Fibroblast of skin of scalp (primary cell): ENCODE results near the gene PEAK1.
"Not testable (repeated sequence)": the region's sequence is repeated elsewhere in the genome, so short reads cannot be mapped to it uniquely, and the experiment has no call there.

Experiments used
- DNase-seq: peaks from one replicate; pipeline ENCODE4 v3.0.0-alpha.2; 2013

PEAK1 gene

GRCh38 chr15:77225088-77225487 is 194.8 kb downstream of the PEAK1 start:
- DNase-seq: no peak

- no peak for DNase-seq
Measured at GRCh38 chr15:77224352-77224751, 195.6 kb downstream of the PEAK1 start.

GRCh38 chr15:77221708-77222107 is 198.2 kb downstream of the PEAK1 start:
- no peak for DNase-seq

GRCh38 chr15:77221174-77221573 is 198.7 kb downstream of the PEAK1 start:
- DNase-seq: no peak

DNA sequence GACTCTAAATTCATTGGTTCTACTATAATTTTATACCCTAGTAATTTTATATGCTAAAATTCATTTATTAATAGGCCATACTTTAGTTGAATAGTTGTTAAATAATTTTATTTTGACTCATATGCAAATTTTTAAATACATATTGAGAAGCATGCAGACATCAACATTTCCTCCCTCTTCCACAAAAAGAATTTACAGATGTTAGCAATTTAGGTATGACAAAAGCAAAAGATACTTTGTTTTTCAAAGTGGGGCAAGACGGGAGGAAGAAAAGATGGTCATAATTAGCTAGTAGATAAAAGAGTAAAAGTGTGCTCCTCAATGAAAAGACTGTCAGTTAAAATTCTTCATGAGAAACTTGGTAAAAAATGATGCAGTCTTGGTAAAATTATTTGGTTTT is 200.1 kb downstream of the PEAK1 start:
- DNase-seq: peak; percentile 53

DNA sequence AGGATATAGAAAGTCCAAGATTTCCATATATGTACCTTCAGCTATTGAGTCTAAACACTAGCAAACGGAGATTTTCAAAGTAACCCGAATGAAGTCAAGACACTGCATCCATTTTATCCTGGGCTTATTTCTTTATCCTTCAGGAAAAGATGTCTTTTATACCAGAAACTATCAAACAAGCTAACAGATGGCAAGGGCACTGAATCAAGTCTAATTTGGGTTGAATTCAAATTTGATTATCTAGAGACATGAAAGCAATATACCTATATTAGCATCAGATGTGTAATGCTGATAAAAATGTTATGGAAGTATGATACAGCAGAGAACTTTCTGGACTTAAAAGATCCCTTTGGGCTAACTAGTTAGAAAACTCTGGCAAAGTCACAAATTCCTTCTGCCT is 210.7 kb downstream of the PEAK1 start:
- DNase-seq: no peak

DNA sequence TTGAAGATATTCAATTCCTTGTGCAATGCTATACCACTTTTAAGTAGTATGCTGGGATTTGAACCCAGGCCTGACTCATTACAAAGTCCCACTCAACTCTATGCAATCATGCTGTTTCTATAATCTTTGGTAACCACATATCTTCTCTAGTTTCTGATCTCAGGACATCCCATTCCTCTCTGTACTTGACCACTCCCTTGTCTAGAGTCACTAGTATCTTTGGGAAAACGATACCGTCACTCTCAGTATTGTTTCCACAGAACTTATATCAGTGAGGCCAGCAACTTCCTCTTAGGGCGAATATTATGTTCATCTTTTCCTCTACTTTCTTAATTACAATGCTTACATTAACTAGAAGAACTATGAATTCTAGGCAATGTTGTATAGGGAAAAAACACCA is 211.7 kb downstream of the PEAK1 start:
- DNase-seq: no peak

DNA sequence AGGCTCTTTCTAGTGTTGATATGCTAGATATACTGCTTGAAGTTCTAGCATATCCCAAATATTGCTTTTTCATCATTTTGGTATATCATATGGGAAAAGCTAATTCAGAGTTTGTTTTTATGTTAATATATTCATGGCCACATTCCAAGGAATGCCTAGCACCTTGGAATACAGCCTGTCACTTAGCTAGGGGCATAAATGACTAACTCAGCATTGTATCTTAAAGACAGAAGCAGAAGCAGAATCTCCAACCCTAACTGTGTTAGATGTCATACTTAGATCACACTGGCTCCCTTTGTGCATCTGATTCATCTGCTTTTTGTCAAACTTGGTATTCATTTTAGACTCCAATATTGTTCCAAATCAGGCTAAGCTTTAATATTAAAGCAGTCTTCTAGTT is 218.2 kb downstream of the PEAK1 start:
- no peak for DNase-seq

DNA sequence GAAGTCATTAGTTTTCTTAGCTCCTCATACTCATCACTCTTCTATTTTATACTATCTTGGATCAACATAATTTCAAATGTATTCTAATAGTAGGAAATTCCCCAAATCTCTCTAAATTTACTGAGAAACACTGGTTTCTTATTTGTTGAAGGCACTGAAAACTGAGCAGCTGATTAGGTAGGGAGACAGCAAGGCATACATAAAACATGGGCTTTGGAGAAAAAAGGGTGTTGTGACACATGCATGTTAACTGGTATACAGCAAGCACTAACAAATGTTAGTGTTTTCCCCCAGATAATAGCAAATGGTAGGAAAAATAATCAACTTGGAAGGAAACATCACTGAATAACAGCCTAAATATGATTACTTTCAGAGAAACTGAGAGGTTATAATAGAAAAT is 223.5 kb downstream of the PEAK1 start:
- DNase-seq: no peak

DNA sequence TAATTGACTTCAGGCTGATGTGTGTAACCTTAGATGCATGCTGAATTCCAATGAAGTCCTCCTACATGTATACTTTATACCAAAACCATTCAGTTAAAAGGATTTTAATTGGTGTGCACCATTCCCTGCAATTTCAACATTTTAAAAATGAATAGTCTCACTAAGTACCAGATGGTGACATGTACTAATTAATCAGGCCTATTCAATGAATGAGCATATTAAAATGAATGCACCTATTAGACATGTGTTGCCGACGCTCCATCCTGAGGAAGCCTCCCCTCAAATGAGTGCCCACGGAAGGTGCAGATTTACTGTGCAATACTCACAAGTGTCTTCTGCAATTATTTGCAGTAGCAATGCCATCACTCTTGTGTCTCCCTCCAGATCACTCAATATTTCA is 224.3 kb downstream of the PEAK1 start:
- DNase-seq: no peak

- DNase-seq: no peak
Measured at GRCh38 chr15:77192451-77192850, 227.5 kb downstream of the PEAK1 start.

GRCh38 chr15:77191230-77191834 is 228.6 kb downstream of the PEAK1 start:
- no peak for DNase-seq

- DNase-seq: peak; percentile 30
Measured at GRCh38 chr15:77187751-77188464, 232.0 kb downstream of the PEAK1 start.

DNA sequence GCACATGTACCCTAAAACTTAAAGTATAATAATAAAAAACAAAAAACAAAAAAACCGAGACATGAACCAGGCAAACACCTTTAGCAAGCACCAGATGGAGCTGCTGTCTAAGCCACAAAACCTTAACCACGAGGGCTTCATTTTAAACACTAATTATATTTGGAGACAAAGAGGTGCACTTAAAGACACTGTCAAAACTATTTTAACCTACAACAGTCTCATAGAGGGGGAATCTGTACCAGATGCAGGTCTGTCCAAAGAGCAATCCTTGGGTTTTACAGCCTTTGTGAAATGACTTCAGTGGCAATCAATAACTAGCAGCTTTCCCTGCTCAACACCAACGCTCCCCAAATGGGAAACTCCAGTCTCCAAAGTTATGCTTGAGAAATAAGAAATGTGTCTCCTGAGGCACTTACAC is 233.3 kb downstream of the PEAK1 start:
- peak; percentile 41 for DNase-seq

GRCh38 chr15:77185242-77185785 is 234.6 kb downstream of the PEAK1 start:
- peak; percentile 18 for DNase-seq

DNA sequence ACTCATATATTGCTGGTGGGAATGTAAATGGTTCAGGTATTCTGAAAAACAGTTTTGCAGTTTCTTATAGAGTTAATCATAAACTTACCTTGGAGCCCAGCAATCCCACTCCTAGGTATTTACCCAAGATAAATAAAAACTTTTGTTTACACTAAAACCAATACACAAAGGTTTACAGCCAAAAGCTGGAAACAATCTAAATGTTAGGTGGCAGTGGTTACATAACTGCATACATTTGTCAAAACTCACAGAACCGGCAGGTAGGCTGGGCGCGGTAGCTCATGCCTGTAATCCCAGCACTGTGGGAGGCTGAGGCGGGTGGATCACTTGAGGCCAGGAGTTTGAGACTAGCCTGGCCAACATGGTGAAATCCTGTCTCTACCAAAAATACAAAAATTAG is 235.6 kb downstream of the PEAK1 start:
- DNase-seq: not testable (repeated sequence)

DNA sequence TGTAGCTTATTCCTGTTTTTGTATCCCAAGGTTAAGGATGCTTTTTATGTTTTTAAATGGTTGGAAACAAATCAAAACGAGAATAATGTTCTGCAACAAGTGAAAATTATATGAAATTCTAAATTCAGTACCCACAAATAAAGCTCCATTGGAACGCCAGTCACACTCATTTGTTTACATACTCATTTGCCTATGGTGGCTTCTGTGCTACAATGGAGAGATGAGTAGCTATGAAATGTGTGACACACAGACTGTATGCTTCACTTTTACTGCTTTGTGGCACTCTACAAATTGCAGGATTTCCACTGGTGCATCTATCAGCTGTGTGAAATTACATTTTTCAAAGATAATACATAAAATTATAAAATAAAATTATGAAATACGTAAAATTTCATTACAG is 236.8 kb downstream of the PEAK1 start:
- DNase-seq: no peak

GRCh38 chr15:77181305-77182074 is 238.4 kb downstream of the PEAK1 start:
- no peak for DNase-seq

GRCh38 chr15:77180757-77181156 is 239.1 kb downstream of the PEAK1 start:
- DNase-seq: peak; percentile 75

GRCh38 chr15:77180270-77180669 is 239.6 kb downstream of the PEAK1 start:
- no peak for DNase-seq

- DNase-seq: no peak
Measured at GRCh38 chr15:77179541-77179998, 240.3 kb downstream of the PEAK1 start.

- DNase-seq: no peak
Measured at GRCh38 chr15:77178411-77178810, 241.5 kb downstream of the PEAK1 start.

DNA sequence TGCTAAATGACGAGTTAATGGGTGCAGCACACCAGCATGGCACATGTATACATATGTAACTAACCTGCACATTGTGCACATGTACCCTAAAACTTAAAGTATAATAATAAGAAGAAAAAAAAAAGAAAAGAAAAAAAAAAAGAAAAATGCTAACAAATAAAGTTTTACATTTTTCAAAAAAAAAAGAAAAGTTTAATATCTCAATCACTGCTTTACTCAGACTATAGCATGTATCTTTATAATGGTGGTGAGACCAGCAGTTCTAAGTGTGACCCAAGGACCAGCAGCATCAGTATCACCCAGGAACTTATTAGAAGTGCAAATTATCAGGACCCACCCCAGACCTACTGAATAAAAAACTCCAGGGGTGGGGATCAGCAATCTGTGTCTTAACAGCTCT is 243.8 kb downstream of the PEAK1 start:
- DNase-seq: not testable (repeated sequence)
